Endothelial cell of umbilical vein (primary cell): ENCODE data around the gene DLGAP1.

Source experiments
- JUN ChIP-seq: IDR thresholded peaks from 2 replicates; pipeline ENCODE4 v1.6.1; 2011; ENCODE audit warnings: borderline replicate concordance, low read depth; ENCODE audit not compliant: insufficient read length, insufficient read depth
- POLR2AphosphoS5 ChIP-seq: IDR thresholded peaks from 2 replicates; pipeline ENCODE4 v1.6.1; 2012; ENCODE audit warnings: low read depth, mild to moderate bottlenecking, control low read depth, low read length, moderate library complexity; ENCODE audit not compliant: insufficient read depth
- TF ChIP-seq, protein P1 (sequence below), 2 donors: IDR thresholded peaks; 1 replicate in 1 of 2; 2 replicates in 1 of 2; pipeline ENCODE4 v1.5.1; 2011; ENCODE audit warnings: low read length in 2 of 2, mild to moderate bottlenecking in 2 of 2, moderate library complexity in 2 of 2, control low read depth in 1 of 2, inconsistent platforms in 1 of 2, low read depth in 1 of 2; ENCODE audit not compliant: insufficient read depth in 1 of 2; ENCODE audit errors: extremely low read depth in 1 of 2

DNA sequence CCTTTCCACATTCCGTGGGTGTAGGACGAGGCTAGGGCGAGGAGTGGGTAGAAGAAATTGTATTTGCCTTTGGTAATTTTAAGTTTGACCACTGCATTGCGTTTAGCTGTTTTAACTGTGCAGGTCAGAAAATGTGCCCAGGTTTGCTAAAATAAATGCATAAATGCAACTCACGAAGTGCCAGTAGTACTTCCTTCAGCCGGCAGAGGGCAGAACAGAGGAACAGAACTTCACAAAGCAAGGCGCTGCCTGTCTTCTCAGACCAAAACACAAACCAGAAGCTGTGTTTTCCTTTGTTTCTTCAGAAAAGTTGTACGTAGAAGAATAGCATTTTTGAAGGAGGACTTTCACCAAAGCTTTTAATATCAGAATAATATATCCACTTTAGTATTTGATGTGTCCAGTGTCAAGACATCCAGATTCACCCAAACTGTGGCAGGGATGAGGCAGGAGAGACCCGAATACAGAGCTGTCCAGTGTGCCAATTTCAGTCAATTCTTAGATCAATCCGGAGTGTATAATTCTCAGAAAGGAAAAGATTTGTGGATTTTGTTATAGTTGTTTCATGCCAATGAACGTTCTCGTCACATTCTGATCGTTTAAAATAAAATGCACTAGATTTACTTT is 348.6 kb downstream of the DLGAP1 start:
- TF ChIP-seq, protein P1, sequence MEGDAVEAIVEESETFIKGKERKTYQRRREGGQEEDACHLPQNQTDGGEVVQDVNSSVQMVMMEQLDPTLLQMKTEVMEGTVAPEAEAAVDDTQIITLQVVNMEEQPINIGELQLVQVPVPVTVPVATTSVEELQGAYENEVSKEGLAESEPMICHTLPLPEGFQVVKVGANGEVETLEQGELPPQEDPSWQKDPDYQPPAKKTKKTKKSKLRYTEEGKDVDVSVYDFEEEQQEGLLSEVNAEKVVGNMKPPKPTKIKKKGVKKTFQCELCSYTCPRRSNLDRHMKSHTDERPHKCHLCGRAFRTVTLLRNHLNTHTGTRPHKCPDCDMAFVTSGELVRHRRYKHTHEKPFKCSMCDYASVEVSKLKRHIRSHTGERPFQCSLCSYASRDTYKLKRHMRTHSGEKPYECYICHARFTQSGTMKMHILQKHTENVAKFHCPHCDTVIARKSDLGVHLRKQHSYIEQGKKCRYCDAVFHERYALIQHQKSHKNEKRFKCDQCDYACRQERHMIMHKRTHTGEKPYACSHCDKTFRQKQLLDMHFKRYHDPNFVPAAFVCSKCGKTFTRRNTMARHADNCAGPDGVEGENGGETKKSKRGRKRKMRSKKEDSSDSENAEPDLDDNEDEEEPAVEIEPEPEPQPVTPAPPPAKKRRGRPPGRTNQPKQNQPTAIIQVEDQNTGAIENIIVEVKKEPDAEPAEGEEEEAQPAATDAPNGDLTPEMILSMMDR (IDR thresholded peaks at IDR 0.05; ENCODE audit: extremely low read depth in 1 of 2, insufficient read depth in 1 of 2, low read depth in 1 of 2, low read length in 2 of 2) = peak; percentile 76 to 82
- no peak for TF ChIP-seq JUN
- no peak for TF ChIP-seq POLR2AphosphoS5
